ENCODE measurements around the gene TRABD2B. TPM values are rescaled to one million over a fixed set of nuclear protein-coding genes. Genes with fewer than 3 reads are reported as not detected.

The TRABD2B gene
- total and polyA plus RNA-seq, 2 of the 13 experiments (the other 11 are each of a cell fraction or from before 2014, with no cell fraction given) = 0.04 TPM; not detected in 1

DNA sequence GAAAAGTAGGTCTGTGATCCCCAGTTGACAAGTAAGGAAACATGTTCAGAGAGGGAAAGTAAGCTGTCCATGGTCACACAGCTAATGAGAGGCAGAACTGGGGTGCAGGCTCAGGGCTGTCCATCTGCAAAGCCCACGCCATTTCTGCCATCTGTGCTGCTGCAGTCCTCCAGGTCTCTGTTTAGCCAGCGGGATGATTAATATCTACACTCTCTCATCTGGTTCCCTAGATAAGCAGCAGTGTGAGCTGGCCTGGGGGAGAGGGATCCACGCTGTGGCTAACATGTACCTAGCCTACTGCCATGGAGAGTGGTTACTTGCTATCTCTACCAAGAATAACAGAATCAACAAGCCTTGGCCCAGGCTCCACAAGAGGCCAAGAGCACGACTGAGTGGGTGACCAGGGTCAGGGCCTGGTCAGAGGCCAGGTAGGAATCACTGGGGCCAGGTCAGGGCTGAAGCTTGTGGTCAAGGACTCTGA, 75.2 kb downstream of the TRABD2B start:
- in situ Hi-C loops (cut with HindIII; ENCODE audit: extremely low pct_ligation_motif_present, low pct_unique_long_range_greater_than_20kb) = no loop called here
- Histone ChIP-seq H3K79me2 (ENCODE audit: insufficient read depth, low read length) (no peaks in the 10 kb centered on the region), H3K4me1 (ENCODE audit: insufficient read depth, low read length) (peaks cover 85% of the 10 kb centered on the region), H3K36me3 (replicated peaks in 1 of 2; ENCODE audit: control insufficient read depth in 1 of 2, insufficient read depth in 2 of 2, low read length in 2 of 2) (no peaks in the 10 kb centered on the region), H4K20me1 (ENCODE audit: insufficient read depth, low read length) (no peaks in the 10 kb centered on the region), H3K9ac (ENCODE audit: insufficient read depth, low read depth, low read length) (no peak overlapping the region), H3K27me3 (ENCODE audit: control insufficient read depth in 1 of 2, insufficient read depth in 2 of 2, low read length in 2 of 2) (no peaks in the 10 kb centered on the region), H3K9me3 (ENCODE audit: low read length) (no peaks in the 10 kb centered on the region), H2AFZ (ENCODE audit: low read length) (no peak overlapping the region), H3K4me2 (ENCODE audit: low read depth, low read length) (peak overlapping the region; percentile 12; the same call in 1 of the 2 replicates), H3K4me3 (replicated peaks in 1 of 3; ENCODE audit: insufficient read depth in 1 of 3, low read depth in 2 of 3, low read length in 3 of 3) (no peak overlapping the region), H3K27ac (ENCODE audit: extremely low read length, insufficient read depth, low read length) (no peak overlapping the region)
- CTCF ChIA-PET (ENCODE audit: low intra/inter-chr PET ratio, low total read pairs) = no interaction called here
- ATAC-seq = no peak
- no peak for DNase-seq (ENCODE audit: low spot score)
- intact Hi-C loops (cut with micrococcal nuclease; ENCODE audit: unreplicated experiment) = no loop called here
- POLR2A ChIA-PET = no interaction called here
- no peak for FAIRE-seq
- no TSS peak for BruUV-seq (replicated peaks)
- WGBS (ENCODE audit: low lambda C conversion rate) = 59% methylated on average over 2 of the region's 4 CpGs
- TF ChIP-seq, protein P1, sequence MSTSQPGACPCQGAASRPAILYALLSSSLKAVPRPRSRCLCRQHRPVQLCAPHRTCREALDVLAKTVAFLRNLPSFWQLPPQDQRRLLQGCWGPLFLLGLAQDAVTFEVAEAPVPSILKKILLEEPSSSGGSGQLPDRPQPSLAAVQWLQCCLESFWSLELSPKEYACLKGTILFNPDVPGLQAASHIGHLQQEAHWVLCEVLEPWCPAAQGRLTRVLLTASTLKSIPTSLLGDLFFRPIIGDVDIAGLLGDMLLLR (CRISPR knock-in tag; IDR thresholded peaks at IDR 0.05) = no peak
- TF ChIP-seq GATAD2A (CRISPR knock-in tag; IDR thresholded peaks at IDR 0.05) (peak; percentile 26; the same call in 1 of the 2 replicates), ZMYM3 (CRISPR knock-in tag; IDR thresholded peaks at IDR 0.05) (peak; percentile 72), FOXJ3 (CRISPR knock-in tag; IDR thresholded peaks at IDR 0.05; ENCODE audit: borderline replicate concordance) (0 out of 2 replicates have a peak, but pooled peaks have one; percentile 23), NR2F6 (IDR thresholded peaks at IDR 0.05) (peak; percentile 72), NR2F6 (CRISPR knock-in tag; IDR thresholded peaks at IDR 0.05) (peak; percentile 77), MTA3 (CRISPR knock-in tag; IDR thresholded peaks at IDR 0.05) (no peak), ESRRA (CRISPR knock-in tag; IDR thresholded peaks at IDR 0.05; ENCODE audit: low read depth) (0 out of 2 replicates have a peak, but pooled peaks have one; percentile 31), ZNF674 (CRISPR knock-in tag; IDR thresholded peaks at IDR 0.05; ENCODE audit: low read depth) (no peak), RARA (CRISPR knock-in tag; IDR thresholded peaks at IDR 0.05) (peak; percentile 90), ASH2L (IDR thresholded peaks at IDR 0.05; ENCODE audit: insufficient read length, low read depth, low read length) (no peak), KAT2B (IDR thresholded peaks at IDR 0.05; ENCODE audit: borderline replicate concordance, low read depth, low read length) (no peak), HNF4A (CRISPR knock-in tag; IDR thresholded peaks at IDR 0.05) (peak; percentile 73), ZFP90 (CRISPR knock-in tag; IDR thresholded peaks at IDR 0.05; ENCODE audit: borderline replicate concordance) (no peak)
- TF ChIP-seq, protein P2, sequence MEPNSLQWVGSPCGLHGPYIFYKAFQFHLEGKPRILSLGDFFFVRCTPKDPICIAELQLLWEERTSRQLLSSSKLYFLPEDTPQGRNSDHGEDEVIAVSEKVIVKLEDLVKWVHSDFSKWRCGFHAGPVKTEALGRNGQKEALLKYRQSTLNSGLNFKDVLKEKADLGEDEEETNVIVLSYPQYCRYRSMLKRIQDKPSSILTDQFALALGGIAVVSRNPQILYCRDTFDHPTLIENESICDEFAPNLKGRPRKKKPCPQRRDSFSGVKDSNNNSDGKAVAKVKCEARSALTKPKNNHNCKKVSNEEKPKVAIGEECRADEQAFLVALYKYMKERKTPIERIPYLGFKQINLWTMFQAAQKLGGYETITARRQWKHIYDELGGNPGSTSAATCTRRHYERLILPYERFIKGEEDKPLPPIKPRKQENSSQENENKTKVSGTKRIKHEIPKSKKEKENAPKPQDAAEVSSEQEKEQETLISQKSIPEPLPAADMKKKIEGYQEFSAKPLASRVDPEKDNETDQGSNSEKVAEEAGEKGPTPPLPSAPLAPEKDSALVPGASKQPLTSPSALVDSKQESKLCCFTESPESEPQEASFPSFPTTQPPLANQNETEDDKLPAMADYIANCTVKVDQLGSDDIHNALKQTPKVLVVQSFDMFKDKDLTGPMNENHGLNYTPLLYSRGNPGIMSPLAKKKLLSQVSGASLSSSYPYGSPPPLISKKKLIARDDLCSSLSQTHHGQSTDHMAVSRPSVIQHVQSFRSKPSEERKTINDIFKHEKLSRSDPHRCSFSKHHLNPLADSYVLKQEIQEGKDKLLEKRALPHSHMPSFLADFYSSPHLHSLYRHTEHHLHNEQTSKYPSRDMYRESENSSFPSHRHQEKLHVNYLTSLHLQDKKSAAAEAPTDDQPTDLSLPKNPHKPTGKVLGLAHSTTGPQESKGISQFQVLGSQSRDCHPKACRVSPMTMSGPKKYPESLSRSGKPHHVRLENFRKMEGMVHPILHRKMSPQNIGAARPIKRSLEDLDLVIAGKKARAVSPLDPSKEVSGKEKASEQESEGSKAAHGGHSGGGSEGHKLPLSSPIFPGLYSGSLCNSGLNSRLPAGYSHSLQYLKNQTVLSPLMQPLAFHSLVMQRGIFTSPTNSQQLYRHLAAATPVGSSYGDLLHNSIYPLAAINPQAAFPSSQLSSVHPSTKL (CRISPR knock-in tag; IDR thresholded peaks at IDR 0.05) = peak; percentile 38; the same call in 1 of the 2 replicates
- TF ChIP-seq, protein P3, sequence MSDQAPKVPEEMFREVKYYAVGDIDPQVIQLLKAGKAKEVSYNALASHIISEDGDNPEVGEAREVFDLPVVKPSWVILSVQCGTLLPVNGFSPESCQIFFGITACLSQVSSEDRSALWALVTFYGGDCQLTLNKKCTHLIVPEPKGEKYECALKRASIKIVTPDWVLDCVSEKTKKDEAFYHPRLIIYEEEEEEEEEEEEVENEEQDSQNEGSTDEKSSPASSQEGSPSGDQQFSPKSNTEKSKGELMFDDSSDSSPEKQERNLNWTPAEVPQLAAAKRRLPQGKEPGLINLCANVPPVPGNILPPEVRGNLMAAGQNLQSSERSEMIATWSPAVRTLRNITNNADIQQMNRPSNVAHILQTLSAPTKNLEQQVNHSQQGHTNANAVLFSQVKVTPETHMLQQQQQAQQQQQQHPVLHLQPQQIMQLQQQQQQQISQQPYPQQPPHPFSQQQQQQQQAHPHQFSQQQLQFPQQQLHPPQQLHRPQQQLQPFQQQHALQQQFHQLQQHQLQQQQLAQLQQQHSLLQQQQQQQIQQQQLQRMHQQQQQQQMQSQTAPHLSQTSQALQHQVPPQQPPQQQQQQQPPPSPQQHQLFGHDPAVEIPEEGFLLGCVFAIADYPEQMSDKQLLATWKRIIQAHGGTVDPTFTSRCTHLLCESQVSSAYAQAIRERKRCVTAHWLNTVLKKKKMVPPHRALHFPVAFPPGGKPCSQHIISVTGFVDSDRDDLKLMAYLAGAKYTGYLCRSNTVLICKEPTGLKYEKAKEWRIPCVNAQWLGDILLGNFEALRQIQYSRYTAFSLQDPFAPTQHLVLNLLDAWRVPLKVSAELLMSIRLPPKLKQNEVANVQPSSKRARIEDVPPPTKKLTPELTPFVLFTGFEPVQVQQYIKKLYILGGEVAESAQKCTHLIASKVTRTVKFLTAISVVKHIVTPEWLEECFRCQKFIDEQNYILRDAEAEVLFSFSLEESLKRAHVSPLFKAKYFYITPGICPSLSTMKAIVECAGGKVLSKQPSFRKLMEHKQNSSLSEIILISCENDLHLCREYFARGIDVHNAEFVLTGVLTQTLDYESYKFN (CRISPR knock-in tag; conservative IDR thresholded peaks at IDR 0.05) = peak; percentile 32; the same call in 1 of the 2 replicates
